ENCODE data around the gene FSCN2.

FSCN2 gene

DNA sequence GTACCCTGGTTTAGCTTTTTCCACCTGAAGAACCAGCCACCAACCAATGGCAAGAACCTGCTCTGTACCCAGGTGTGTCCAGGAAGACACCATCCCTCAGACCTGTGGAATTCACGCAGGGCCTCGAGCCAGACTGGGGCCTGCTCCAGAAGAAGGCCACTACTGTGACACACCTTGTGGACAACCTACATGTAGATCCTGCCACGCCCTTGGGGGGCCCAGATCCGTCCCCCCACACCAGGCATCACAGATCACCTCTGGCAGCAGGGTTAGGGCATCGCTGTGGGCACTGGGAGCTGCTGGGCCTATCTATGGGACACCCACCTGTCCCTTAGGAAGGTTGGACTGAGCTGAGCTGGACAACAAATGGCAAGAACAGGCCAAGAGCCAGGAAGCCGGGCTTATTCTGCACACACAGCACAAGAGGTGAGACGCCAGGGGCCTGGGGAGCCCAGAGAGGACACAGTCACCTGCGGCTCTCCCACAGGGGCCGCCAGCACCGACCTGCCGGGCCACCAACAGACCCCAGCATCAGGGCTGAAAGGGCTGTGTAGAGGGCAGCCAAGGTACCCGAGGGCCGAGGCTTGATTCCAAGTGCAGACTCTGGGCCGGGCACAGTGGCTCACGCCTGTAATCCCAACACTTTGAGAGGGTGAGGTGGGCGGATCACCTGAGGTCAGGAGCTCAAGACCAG, 16.3 kb downstream of the FSCN2 start:
- no peak for DNase-seq

DNA sequence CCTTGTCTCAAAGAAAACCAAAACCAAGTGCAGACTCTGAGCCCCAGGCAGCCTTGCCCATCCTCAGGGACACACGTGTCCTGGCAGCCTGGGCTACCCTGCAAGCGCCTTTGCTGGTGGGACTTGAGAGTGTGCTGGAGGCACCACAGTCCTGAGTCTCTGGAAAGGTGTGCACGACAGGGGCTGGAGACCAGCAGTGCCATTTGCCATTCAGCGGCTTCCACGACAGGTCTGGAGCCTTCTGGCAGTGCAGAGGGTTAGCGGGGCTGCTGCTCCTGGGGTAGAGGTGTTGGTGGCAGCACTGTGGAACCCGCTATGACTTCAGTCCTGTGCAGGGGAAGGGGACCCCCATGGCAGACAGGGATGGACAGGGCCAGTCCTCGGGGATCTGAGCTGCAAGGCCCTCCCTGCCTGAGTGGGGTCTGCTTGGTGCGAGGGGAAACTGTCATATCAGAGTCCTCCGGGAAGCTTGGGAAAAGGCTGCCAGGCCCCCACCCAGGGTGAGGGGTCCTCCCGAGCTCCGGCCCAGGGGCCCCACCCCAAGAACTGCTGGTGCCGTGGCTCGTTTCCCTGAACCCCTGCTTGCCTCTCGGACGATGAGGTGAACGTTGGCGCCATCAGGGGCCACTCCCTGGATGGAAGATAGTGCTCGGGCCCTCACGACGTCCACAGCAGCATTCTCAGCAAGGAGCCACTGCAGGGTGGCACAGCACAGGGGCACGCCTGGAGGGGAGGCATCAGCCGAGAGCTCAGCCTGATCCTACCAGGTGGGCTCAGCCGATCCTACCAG, 17.2 kb downstream of the FSCN2 start:
- no peak for DNase-seq

DNA sequence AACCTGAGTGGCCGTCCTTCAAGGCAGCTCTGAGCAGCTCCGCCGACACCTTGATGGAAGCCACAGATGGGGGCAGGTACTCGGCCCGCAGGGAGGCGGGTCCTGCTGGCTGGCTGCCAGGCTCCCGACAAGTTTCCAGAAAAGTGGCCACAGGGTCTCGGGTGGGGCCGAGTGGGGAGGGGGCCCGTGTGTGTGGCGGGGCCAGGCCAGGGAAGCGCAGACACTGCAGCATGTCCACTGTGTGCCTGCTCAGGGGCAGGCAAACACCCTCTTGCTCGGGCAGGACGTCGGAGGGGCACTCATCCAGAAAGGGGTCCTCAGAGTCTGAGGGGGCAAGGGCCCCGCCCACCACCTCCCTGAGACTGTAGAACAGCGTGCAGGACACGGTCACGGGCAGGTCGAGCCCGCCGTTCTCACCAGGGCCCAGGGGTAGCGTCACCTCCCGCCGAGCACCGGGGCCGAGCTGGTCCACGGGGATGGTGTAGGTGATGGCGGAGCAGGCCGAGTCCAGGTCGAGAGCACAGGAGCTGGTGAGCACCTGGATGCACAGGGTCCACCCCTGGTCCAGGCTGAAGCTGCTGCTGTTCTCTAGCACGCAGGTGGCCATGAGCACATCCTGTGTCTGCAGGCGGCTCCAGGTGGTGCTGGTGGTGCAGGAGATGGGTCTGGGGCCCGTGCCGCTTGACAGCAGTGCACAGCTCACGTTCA, 18.9 kb downstream of the FSCN2 start:
- DNase-seq: no peak

DNA sequence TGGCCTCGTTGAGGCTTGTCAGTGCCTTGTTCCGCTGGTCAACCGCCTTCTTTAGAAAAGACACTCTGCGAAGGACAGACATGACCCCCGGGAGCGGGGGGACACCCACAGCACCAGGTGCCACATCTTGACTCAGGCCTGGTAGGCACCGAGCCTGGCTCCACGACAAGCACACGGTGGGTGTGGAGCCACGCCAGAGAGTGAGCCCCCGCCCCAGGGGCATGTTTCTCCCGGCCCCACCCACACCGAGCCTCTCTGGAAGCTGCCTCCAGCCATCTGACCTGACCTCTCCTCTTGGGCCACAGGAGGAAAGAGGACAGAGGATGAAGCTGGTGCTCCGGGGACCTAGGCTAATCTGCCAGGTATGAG, 19.4 kb downstream of the FSCN2 start:
- DNase-seq: no peak

DNA sequence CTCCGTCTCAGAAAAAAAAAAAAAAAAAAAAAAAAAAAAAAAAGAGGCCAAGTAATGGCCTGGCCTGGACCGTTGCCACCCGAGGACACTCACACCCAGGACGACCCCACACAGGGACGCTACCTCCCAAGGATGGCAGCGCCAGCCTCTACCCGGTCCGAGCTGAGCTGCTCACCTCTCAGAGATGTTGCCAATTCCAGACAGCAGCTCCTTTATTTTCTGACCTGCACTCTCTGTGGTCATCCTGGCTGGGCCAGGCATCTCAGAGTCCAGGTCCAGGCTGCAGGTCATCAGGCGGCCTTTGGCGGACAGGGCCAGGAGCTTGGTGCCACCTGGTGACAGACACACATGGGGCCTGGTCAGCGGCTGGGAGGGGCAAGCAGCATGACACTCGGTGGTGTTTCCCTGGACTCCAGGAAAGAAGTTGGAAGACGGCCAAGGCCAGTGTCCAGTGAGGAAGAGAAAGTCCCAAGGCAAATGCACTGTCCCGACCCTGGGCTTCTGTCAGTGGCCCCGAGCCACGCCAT, 20.9 kb downstream of the FSCN2 start:
- no peak for DNase-seq

DNA sequence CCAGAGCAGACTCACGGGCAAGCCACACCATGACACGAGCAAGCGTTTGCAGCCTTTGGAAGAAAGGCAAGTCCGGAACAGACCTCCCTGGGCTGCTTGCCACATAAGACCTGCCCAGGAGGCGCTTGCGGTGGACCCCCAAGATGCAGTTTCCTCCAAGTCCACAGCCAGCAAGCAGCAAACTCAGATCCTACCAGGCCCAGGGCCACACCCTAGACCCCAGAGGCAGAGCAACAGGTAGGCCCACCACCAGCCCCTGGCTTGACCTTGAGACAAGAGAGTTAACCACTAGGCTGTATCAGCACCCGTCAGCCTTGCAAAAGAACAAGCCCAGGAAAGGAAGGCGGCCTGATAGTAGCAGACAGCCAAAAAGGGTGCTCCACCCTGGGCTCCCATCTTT, 21.6 kb downstream of the FSCN2 start:
- DNase-seq: no peak

DNA sequence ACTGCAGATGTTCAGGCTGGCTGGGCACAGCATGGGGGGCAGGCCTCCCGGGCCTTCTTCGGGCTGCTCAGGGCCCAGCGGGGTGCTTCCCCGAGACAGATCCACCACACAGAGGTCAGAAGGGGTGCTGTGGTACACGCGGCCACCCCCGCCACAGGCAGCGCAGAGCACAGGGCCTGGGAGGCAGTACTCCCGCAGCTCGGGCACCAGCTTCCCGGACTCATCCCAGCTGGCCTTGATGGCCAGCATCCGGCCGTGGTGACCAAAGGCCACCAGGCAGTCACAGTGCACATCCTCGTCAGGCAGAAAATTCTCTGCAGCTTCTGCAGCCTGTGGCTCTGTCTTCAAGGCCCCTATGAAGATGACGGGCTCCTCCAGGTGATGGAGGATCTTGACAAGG, 22.1 kb downstream of the FSCN2 start:
- DNase-seq: no peak

DNA sequence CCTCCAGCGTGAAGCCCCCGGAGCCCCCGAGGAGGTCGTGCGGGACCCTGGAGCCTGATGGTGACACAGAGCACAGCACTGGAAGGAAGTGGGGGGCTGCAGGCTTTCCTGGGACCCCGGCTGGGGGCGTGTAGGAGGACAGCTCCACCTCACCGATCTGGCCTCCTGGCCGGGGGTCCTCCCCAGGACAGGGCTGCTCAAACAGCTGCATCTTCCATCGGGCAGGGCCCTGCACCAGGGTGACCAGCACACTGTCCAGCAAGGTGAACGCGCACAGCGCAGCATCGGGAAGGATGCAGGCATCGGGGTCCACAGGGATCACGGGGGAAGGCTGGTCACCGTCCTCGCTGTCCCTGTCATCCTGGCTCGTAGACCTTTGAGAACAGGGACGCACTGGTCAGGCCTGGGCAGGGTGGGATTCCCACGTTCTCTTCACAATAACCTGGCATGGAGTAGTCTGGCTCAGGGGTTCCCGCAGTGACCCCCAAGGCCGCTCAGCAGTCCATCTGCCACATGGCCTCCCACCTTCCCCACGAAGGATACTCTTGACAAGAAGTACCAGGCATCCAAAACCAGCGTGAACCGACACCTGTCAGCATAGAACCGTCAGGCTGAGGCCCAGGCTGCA, 22.8 kb downstream of the FSCN2 start:
- DNase-seq: no peak

DNA sequence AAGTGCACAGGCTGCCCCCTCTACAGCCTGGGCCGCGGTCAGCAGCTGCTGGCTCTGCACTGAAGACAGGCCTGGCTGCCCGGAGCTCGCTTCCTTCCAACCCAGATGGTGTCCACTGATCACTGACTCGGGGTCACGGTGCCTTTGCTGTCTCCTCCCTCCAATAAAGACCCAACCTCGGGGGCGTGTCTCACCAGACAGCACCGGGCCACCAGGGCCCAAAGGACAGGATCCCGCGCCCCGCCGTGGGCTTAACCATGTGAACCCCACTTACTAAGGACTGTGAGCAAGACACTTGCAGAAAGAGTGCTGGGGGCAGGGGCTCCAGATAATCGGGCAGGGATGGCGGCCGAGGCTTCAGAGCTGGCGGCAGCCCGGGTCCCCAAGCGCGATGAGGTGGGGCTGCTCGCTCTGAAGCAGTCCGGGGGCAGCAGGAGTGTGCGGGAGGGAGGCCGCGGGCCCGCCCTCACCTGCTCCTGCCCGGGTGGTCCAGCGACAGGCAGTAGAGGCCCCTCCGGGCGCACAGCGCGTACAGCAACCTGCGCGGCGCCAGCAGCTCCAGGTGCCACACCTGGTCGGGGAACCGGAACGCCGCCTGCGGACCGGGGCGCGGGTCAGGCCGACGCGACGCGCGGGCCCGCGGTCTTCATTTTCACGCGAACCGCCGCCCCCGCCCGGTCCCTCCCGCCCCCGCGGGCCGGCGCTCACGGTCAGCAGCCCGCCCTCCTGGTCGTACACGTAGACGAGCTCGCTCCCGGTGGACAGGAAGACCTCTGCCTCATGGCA, 23.5 kb downstream of the FSCN2 start:
- DNase-seq: no peak

DNA sequence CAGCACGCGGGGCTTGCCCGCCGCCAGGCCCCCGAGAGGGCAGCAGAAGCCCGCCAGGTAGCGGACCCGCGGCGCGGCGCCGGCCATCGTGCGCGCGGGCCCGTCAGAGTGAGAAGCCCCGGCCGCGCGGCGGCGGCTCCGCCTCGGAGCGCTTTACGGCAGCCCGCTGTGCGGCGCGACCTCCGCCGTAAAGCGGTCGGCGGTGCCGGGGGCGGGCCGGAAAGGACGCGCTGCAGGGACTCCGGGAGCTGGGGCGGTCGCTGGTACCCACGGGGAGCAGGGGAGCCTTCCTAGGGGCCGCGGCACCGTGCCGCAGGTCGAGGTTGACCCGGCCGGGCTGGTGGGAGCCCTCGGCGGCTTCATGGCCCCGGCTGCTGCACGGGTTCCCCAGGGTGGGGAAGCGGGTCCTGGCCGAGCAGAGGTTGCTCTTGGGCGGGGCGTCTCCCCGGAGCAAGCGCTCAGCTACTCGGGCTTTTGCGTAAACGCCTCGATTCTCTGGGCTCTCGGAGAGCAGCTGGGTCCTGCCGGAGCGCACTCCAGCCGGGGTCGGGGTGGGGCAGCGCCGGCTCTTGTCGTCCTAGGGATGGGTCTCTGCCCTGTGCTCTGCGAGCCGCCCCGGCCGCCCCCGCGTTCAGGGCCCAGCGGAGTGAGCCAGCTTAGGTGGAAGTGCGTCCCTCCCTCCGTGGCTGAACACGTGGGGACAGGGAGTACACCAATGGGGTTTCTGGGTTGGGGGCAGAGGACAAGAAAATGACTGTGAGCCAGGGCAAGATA, 24.3 kb downstream of the FSCN2 start, which contains the start of gene FAAP100:
TSS of gene FAAP100 (minus strand) at position 110 of the 774 bp plus-strand sequence. CDS start at position 87, 23 bp downstream.
- peak; percentile 67 for DNase-seq

DNA sequence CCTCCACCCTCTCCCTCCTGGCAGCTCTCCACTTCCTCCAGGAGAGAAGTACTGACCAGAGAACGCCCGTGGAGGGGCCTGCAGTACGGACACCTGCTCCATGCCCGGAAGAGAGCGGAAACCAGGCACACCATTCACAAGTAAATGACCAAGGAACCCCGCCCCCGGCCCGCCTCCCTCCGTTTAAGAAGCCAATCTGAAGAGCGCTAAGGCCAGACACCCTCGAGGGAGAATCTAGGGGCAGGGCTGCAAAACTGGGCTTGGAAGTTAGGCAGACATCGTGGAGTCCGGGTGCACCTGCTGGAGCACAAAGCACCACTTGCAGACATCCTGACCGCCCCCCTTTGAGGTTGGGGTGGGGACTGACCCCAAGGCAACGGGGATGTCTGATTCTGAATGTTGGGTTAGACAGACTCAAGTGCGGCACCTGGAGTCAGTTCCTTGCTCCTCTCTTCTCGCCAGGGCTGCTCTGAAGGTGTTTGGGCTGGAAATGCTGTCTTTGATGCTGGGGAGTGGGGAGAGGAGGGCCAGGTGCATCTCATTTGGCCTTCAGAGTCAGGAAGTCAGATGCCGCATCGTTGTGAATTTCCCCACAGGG, 24.9 kb downstream of the FSCN2 start:
- DNase-seq: peak; percentile 62

DNA sequence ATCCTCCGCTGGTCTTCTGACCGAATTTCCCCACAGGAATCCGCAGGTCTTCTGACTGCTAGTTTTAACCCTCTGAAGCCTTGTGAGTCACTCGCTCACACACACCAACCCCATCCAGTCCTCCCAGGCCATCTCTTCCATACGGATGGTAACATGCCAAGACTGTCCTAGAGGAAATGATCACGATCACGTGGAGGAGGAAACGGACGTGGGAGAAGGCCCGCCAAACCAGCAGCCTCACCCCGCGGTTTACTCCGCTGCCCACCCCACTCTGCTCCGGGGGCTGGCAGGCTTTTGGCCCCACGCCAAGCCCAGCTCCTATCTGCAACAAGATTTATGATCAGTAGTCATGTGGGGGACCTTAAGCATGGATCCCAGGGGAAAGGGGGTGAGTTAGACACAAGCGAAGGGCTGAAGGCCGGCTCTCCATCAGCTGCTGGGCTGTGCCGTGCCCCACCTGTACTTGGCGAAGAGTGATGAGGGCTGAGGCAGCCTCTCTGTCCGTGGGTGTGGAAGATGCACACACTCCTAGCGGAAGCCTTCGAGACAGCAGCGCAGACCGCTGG, 25.5 kb downstream of the FSCN2 start:
- peak; percentile 58 for DNase-seq

DNA sequence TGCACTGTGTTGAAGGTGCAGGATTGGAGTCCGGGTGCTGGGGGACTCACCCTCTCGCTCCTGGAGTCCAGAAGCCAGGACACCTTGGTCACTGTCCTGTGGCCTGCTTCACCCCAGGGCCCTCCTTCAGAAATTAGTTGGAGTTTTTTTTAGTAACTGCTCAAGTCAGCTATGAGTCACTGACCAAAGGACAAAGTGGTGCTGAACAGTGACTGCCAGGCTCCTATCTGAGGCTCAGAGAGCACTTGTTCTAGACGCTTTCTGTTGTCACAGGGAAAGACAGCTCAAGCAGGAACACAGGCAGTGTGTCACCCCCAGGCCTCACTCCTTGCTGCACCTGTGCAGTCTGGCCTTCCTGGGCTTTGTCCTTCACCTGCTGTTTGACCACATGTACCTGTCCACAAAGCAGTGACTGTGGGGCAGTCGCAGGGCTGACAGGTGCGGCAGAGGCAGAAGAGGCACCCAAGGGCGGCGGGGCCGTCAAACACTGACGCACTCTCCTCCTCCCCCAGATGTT, 28.1 kb downstream of the FSCN2 start:
- DNase-seq: no peak

DNA sequence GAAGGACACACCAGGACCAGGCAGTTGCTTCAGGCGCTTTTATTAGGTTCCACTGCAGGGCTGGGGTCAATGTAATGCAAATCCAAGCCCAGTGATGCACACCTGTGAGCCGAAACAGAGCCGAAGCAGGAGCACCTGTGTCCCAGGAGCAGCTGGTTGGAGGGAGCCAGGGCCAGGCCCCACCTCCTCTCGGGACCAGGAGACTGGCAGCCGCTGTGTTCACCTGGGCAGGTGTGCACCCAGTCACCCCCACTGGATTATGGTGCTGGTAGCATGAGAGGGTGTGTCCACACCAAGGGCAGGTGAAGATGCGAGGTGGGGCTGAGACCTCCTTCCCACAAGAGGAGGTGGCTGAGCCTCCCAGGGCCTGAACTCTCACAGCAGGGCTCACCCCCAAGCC, 28.7 kb downstream of the FSCN2 start:
- DNase-seq: no peak

DNA sequence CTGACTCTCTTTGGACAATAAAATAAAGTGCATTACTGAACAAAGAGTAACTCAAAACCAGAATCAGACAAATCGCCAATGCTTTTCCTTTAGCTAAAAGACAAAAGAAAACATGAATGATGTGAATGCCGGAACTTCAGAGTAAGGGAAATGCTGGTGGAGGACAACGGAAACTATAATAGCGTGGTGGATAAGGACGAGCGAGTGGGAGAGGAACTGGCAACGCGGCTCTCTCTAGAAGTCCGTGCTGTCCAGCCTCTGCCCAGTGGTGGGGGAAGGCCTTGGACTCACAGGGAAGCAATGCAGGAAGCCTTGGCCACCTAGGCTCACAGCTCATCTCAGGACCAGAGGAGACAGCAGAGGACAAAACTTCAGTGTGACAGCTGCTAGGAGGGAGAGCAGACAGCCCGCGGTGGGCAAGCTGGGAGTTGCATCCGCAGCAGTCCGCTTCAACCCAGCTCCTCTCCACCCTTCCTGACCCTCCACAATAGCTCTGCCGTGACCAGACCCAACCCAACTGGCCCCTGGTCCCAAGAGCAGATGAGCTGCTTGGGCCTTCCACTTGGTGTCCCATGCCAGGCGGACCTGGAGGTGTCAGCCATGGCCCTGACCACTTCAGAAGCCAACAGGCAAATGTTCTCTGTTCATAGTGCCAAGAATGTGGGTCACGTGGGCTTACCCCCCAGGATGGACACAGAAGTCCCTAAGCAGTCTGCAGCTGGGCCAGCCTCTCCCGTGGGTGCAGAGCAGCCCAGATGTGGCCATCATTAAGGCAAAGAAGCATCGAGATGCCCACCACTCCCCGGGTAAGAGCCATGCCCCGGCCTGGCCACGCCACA, 29.3 kb downstream of the FSCN2 start:
- DNase-seq: no peak

DNA sequence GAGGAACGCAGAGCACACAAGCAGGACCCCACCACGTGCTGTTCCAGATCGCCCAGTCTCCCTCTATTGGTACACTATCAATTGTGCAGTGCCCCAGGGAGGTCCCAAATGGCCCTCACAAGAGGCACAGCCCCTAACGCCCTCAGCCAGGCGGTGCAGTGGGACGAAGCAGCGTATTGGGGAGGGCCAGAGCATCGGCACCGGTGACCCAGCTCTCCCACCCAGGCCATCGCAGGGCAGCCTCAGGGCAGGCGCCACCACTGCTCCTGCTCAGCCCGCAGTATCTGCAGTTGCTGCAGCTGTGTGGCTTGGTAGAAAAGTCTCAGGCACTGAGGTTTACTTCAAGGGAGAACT, 29.9 kb downstream of the FSCN2 start:
- no peak for DNase-seq

DNA sequence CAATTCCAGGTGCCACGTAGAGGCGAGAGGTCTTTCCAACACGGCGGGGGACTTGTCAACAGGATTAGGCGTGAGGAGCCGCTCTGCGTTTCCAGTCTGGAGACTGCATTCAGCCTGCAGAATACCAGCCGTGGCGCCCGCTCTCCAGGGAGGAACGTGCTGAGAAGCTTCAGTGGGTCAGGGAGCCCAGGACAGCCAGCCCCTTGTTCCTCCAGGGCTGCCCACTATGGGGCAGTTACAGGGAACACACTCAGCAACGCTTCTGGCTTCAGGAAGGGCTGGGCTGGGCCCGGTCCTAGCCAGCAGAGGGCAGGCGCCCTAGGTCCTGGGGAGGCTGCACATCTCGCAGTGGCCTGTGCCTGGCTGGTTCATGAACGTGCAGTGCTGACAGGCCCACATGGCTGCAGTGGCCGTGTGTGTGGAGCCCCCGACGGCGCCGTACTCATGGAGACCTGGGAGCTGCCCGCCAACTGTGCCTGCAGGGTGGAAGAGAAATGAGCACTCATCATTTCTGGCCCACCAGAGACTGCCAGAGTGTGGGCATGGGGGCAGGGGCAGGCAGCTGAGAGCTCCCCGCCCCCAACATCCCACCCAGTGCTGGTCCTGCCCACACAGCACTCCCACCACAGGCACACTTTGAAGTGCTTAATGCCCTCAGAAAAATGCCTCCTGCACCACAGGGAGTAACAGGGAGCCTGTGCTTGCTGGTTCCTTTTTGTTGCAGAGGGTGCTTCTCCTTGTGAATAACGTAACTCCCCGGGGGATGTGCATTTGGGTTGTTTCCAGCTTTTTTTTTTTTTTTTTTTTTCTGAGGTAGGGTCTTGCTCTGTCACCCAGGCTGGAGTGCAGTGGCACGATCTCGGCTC, 31.0 kb downstream of the FSCN2 start:
- DNase-seq: no peak

DNA sequence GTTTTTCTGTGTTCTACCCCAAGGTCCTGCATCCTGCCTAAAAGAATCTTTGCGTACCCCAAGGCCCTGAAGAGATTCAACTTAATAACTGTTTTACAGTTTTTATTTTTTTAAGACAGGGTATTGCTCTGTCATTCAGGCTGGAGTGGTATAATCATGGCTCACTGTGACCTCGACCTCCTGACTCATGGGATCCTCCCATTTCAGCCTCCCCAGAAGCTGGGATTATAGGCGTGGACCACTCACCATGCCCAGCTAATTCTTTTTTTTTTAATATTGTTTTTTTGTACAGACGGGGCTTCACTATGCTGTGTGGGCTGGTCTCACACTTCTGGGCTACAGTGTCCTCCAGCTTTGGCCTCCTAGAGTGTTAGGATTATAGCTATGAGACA, 33.3 kb downstream of the FSCN2 start:
- DNase-seq: no peak

Measured in NCI-H1092 treated with DMSO at 0.1 percent for 48 hours (cell line).